Measurements from ENCODE around the gene PIK3CB. TPM values are rescaled to one million over a fixed set of nuclear protein-coding genes. Genes with fewer than 3 reads are reported as not detected.
"Not testable (repeated sequence)": the region's sequence is repeated elsewhere in the genome, so short reads cannot be mapped to it uniquely, and the experiment has no call there.

PIK3CB gene
- total RNA-seq, 1 donor from 2014 or later = 14.4 TPM

- TF ChIP-seq CTCF (conservative IDR thresholded peaks at IDR 0.05) = no peak
- H3K36me3 Mint-ChIP-seq (ENCODE audit: low read depth) = no peaks in the 10 kb centered on the region
- no peaks in the 10 kb centered on the region for H3K27me3 Mint-ChIP-seq (ENCODE audit: low read depth)
Observed at GRCh38 chr3:138797508-138798038, 37.2 kb downstream of the PIK3CB start.

GRCh38 chr3:138796761-138797160 is 38.0 kb downstream of the PIK3CB start:
- H3K9me3 Mint-ChIP-seq = no peaks in the 10 kb centered on the region
- H3K27me3 Mint-ChIP-seq (ENCODE audit: low read depth) = peaks cover under 1% of the 10 kb centered on the region
- H3K36me3 Mint-ChIP-seq (ENCODE audit: low read depth) = peaks cover under 1% of the 10 kb centered on the region
- no peak for DNase-seq (ENCODE audit: low read depth, low spot score)
- H3K27ac Mint-ChIP-seq (ENCODE audit: unreplicated experiment) = no peak overlapping the region
- H3K4me3 Mint-ChIP-seq = no peak overlapping the region
- H3K4me1 Mint-ChIP-seq = no peaks in the 10 kb centered on the region
- no peak for TF ChIP-seq CTCF (conservative IDR thresholded peaks at IDR 0.05)

More at GRCh38 chr3:138797508-138798038, 37.2 kb downstream of the PIK3CB start:
- Mint-ChIP-seq H3K4me3 (no peak overlapping the region), H3K9me3 (no peaks in the 10 kb centered on the region), H3K4me1 (no peaks in the 10 kb centered on the region), H3K27ac (ENCODE audit: unreplicated experiment) (no peak overlapping the region)
- no peak for DNase-seq (ENCODE audit: low read depth, low spot score)

- no peak for DNase-seq (ENCODE audit: low read depth, low spot score)
- Mint-ChIP-seq H3K27me3 (ENCODE audit: low read depth) (peaks cover 31% of the 10 kb centered on the region), H3K4me1 (peaks cover 5% of the 10 kb centered on the region), H3K36me3 (ENCODE audit: low read depth) (peaks cover 12% of the 10 kb centered on the region), H3K27ac (ENCODE audit: unreplicated experiment) (no peak overlapping the region), H3K4me3 (no peak overlapping the region), H3K9me3 (no peaks in the 10 kb centered on the region)
- TF ChIP-seq CTCF (conservative IDR thresholded peaks at IDR 0.05) = no peak
Observed at GRCh38 chr3:138786788-138787271, 47.9 kb downstream of the PIK3CB start.

- DNase-seq (ENCODE audit: low read depth, low spot score) = no peak
- TF ChIP-seq CTCF (conservative IDR thresholded peaks at IDR 0.05) = no peak
- H3K27ac Mint-ChIP-seq (ENCODE audit: unreplicated experiment) = no peak overlapping the region
- H3K9me3 Mint-ChIP-seq = no peaks in the 10 kb centered on the region
- H3K4me1 Mint-ChIP-seq = peaks cover 5% of the 10 kb centered on the region
- H3K27me3 Mint-ChIP-seq (ENCODE audit: low read depth) = peaks cover 25% of the 10 kb centered on the region
- no peak overlapping the region for H3K4me3 Mint-ChIP-seq
- peaks cover 7% of the 10 kb centered on the region for H3K36me3 Mint-ChIP-seq (ENCODE audit: low read depth)
Observed at GRCh38 chr3:138785951-138786350, 48.8 kb downstream of the PIK3CB start.

- not testable (repeated sequence) for DNase-seq (ENCODE audit: low read depth, low spot score); H3K4me1 Mint-ChIP-seq; H3K9me3 Mint-ChIP-seq; H3K4me3 Mint-ChIP-seq; H3K36me3 Mint-ChIP-seq (ENCODE audit: low read depth); H3K27ac Mint-ChIP-seq (ENCODE audit: unreplicated experiment)
- H3K27me3 Mint-ChIP-seq (ENCODE audit: low read depth) = peaks cover 25% of the 10 kb centered on the region
Observed at GRCh38 chr3:138785362-138785857, 49.3 kb downstream of the PIK3CB start.

GRCh38 chr3:138782755-138783154 is 52.0 kb downstream of the PIK3CB start:
- TF ChIP-seq CTCF (conservative IDR thresholded peaks at IDR 0.05) = no peak
- Mint-ChIP-seq H3K36me3 (ENCODE audit: low read depth) (peaks cover 6% of the 10 kb centered on the region), H3K27ac (ENCODE audit: unreplicated experiment) (no peak overlapping the region), H3K9me3 (no peaks in the 10 kb centered on the region), H3K27me3 (ENCODE audit: low read depth) (peaks cover 22% of the 10 kb centered on the region), H3K4me1 (peaks cover 5% of the 10 kb centered on the region), H3K4me3 (no peak overlapping the region)
- DNase-seq (ENCODE audit: low read depth, low spot score) = no peak

Data from neural crest cell (in vitro differentiated cells).